CD4-positive, alpha-beta memory T cell (primary cell): Measurements from ENCODE around the gene UNC13C. TPM values are rescaled to one million over a fixed set of nuclear protein-coding genes. Genes with fewer than 3 reads are reported as not detected.

Experiments
- CTCF ChIA-PET: fragments of 350-600 bp; sonication (Branson Sonifier 250); formaldehyde crosslinking; loops from one replicate; lab custom pipeline; 2021; ENCODE audit warnings: inconsistent platforms; ENCODE audit not compliant: partially characterized antibody; lab: Charles Lee
- POLR2A ChIA-PET: fragments of 350-600 bp; sonication (Branson Sonifier 250); formaldehyde crosslinking; loops from one replicate; lab custom pipeline; 2021; ENCODE audit not compliant: partially characterized antibody; lab: Charles Lee
- DNase-seq, 5 donors: peaks; one replicate each; pipeline versions ENCODE4 v3.0.0 to v3.0.0-alpha.2; 2020 to 2022; ENCODE audit warnings: mixed read lengths in 1 of 5
- H3K27ac ChIP-seq: one replicate; pipeline ENCODE4 v1.7.0; 2013; ENCODE audit warnings: low read depth, low read length
- H3K27me3 ChIP-seq: 2 replicates; pipeline ENCODE4 v1.7.0; 2013; ENCODE audit warnings: mild to moderate bottlenecking, low read length, moderate library complexity; ENCODE audit not compliant: insufficient read depth
- H3K36me3 ChIP-seq: 2 replicates; pipeline ENCODE4 v1.7.0; 2013; ENCODE audit warnings: mild to moderate bottlenecking, low read length, moderate library complexity; ENCODE audit not compliant: insufficient read depth
- H3K4me1 ChIP-seq: 2 replicates; pipeline ENCODE4 v1.7.0; 2013; ENCODE audit warnings: mild to moderate bottlenecking, low read length, moderate library complexity; ENCODE audit not compliant: insufficient read depth
- H3K4me3 ChIP-seq, 2 donors: one replicate each; pipeline ENCODE4 v1.7.0; 2013; ENCODE audit warnings: low read length in 2 of 2, mild to moderate bottlenecking in 1 of 2
- H3K9me3 ChIP-seq, 2 donors: one replicate each; pipeline ENCODE4 v1.7.0; 2013; ENCODE audit warnings: low read length in 2 of 2, control low read depth in 1 of 2; ENCODE audit not compliant: control insufficient read depth in 1 of 2
- H3K27ac Mint-ChIP-seq, 7 donors: one replicate each; pipeline ENCODE4 v1.8.0; 2020 to 2021; ENCODE audit warnings: mixed read lengths in 7 of 7, mild to moderate bottlenecking in 6 of 7, inconsistent platforms in 3 of 7, moderate library complexity in 3 of 7
- H3K27me3 Mint-ChIP-seq, 2 donors: one replicate each; pipeline ENCODE4 v1.8.0; 2020 to 2021; ENCODE audit warnings: mixed read lengths in 2 of 2
- H3K36me3 Mint-ChIP-seq, 2 donors: one replicate each; pipeline ENCODE4 v1.8.0; 2020 to 2021; ENCODE audit warnings: mixed read lengths in 2 of 2, inconsistent platforms in 1 of 2, mild to moderate bottlenecking in 1 of 2
- H3K4me1 Mint-ChIP-seq, 4 donors: one replicate each; pipeline ENCODE4 v1.8.0; 2020 to 2021; ENCODE audit warnings: mixed read lengths in 4 of 4, mild to moderate bottlenecking in 1 of 4
- H3K4me3 Mint-ChIP-seq, 8 donors: one replicate each; pipeline ENCODE4 v1.8.0; 2020 to 2021; ENCODE audit warnings: mixed read lengths in 8 of 8, mild to moderate bottlenecking in 7 of 8, moderate library complexity in 6 of 8, inconsistent platforms in 3 of 8
- H3K9me3 Mint-ChIP-seq, 8 donors: one replicate each; pipeline ENCODE4 v1.8.0; 2020 to 2021; ENCODE audit warnings: mixed read lengths in 8 of 8, mild to moderate bottlenecking in 5 of 8, inconsistent platforms in 3 of 8, moderate library complexity in 1 of 8
- intact Hi-C: fragments of 100-400 bp; cut with micrococcal nuclease; formaldehyde crosslinking; loops from one replicate; pipeline ENCODE4 v1.15.1; 2023
- polyA plus RNA-seq, 2 donors: library from polyadenylated mRNA; unstranded; fragments of 300-500 nt; fragmentation: Illumina TruSeq; gene quantifications; one replicate each; pipeline ENCODE4 v1.2.3, GENCODE V29; 2021
- total RNA-seq, 2 experiments: library from RNA; stranded (reverse); gene quantifications; one replicate each; pipeline ENCODE4 v1.2.3, GENCODE V29; 2021

The UNC13C gene
- total and polyA plus RNA-seq, 4 experiments from 2014 or later = not detected

DNA sequence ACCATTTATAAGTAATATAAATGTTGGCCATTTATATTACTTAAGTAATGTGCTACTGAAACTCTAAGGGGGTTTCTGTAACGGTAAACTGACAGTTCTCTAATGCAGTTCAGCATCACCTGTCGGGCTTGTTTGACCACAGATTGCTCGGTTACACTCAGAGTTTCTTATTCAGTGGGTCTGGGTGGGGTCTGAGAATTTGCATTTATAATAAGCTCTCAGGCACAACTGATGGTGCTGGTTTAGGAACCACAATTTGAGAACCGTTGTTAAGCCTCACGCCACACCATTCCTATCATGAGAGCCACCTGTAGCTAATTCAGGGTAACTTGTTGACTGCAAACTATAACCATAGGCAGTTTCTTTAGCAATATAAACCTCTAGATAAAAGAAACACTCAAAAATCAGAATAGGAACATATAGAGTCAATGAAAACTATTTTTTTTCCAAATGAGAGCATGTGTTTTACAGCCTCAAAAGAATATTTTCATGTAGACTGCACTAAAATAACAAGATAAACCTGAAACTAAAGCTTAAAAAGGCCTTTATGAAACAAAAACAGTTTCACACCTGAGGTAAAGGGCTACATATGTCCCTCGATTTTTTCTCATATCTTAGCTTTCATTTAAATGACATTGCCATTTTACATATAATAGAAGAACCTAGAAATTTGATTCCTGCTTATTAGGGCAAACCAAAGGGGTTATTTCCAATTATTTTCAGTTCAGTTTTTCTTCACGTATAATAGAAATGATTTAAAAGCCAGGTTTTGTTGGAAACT, 604.8 kb downstream of the UNC13C start:
- Histone ChIP-seq H3K27ac (no peak overlapping the region), H3K4me1 (no peaks in the 10 kb centered on the region), H3K36me3 (no peaks in the 10 kb centered on the region), H3K9me3 (no peaks in the 10 kb centered on the region), H3K27me3 (no peaks in the 10 kb centered on the region), H3K4me3 (no peak overlapping the region)
- Mint-ChIP-seq H3K27me3 (no peaks in the 10 kb centered on the region), H3K27ac (no peak overlapping the region), H3K9me3 (peaks cover 0 to 13% (median 2%) of the 10 kb centered on the region in 8 donors), H3K4me3 (no peak overlapping the region), H3K36me3 (no peaks in the 10 kb centered on the region), H3K4me1 (no peaks in the 10 kb centered on the region)
- DNase-seq = no peak
- POLR2A ChIA-PET = no interaction called here
- intact Hi-C loops = no loop called here
- CTCF ChIA-PET = no interaction called here

DNA sequence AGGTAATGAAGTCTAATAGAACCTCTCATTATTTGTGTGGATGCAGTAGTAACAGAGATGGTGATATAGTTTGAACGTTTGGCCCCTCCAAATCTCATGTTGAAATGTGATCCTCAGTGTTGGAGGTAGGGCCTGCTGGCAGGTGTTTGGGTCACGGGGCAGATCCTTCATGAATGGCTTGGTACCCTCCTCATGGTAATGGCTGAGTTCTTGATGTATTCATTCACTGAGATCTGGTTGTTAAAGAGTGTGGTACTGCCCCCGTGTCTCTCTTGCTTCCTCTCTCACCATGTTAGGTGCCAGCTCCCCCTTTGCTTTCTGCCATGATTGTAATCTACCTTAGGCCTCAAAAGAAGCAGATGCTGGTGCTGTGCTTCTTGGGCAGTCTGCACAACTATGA, 606.8 kb downstream of the UNC13C start:
- no peak overlapping the region for H3K4me3 Mint-ChIP-seq
- intact Hi-C loops = no loop called here
- H3K27me3 ChIP-seq = no peaks in the 10 kb centered on the region
- no peaks in the 10 kb centered on the region for H3K4me1 Mint-ChIP-seq
- DNase-seq = no peak
- H3K27ac ChIP-seq = no peak overlapping the region
- CTCF ChIA-PET = no interaction called here
- H3K36me3 Mint-ChIP-seq = no peaks in the 10 kb centered on the region
- H3K27ac Mint-ChIP-seq = no peak overlapping the region
- no peak overlapping the region for H3K4me3 ChIP-seq
- H3K4me1 ChIP-seq = no peaks in the 10 kb centered on the region
- H3K36me3 ChIP-seq = no peaks in the 10 kb centered on the region
- POLR2A ChIA-PET = no interaction called here
- H3K9me3 ChIP-seq = no peaks in the 10 kb centered on the region
- peaks cover 0 to 8% (median under 1%) of the 10 kb centered on the region in 8 donors for H3K9me3 Mint-ChIP-seq
- no peaks in the 10 kb centered on the region for H3K27me3 Mint-ChIP-seq

DNA sequence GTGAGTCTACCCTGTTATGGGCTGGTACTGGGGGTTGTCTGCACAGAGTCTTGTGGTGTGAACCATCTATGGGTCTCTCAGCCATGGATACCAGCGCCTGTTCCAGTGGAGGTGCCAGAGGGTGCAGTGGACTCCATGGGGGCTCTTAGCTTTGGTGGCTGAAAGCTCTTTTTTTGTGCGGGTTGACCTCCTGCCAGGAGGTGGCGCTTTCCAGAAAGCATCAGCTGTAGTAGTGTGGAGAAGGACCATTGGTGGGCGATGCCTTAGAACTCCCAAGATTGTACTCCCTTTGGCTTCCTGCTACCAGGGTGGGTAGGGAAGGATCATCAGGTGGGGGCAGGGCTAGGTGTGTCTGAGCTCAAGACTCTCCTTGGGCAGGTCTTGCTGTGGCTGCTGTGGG, 615.9 kb downstream of the UNC13C start:
- CTCF ChIA-PET = no interaction called here
- H3K9me3 Mint-ChIP-seq = peaks cover 0 to 15% (median 0%) of the 10 kb centered on the region in 8 donors
- Histone ChIP-seq H3K36me3 (no peaks in the 10 kb centered on the region), H3K27me3 (no peaks in the 10 kb centered on the region), H3K27ac (no peak overlapping the region), H3K4me1 (no peaks in the 10 kb centered on the region), H3K4me3 (no peak overlapping the region), H3K9me3 (no peaks in the 10 kb centered on the region)
- POLR2A ChIA-PET = no interaction called here
- no peaks in the 10 kb centered on the region for H3K36me3 Mint-ChIP-seq
- H3K27me3 Mint-ChIP-seq = no peaks in the 10 kb centered on the region
- no peak overlapping the region for H3K27ac Mint-ChIP-seq
- intact Hi-C loops = no loop called here
- no peak overlapping the region for H3K4me3 Mint-ChIP-seq
- H3K4me1 Mint-ChIP-seq = no peaks in the 10 kb centered on the region
- DNase-seq = no peak

DNA sequence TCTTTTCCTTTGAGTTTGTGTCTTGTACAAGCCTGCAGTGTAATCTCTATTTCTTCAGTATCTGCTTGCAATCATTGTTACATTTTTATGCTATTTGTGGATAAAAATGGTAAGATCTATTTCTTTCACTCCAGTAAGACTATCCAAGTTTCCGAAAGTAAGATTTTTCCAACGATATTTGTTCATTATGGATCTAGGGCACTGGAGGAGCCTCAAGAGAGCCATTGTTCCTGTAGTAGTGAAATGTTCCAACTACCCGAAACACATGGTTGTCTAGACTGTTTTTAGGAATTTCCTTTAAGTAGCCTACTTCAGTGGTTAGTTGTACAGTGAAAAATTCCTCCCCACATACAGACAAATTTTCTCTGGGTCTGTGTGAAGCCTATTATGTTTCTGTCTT, 621.1 kb downstream of the UNC13C start:
- no peak overlapping the region for H3K27ac ChIP-seq
- Mint-ChIP-seq H3K4me1 (no peaks in the 10 kb centered on the region), H3K27me3 (no peaks in the 10 kb centered on the region), H3K27ac (no peak overlapping the region), H3K9me3 (peaks cover 0 to 15% (median 0%) of the 10 kb centered on the region in 8 donors), H3K4me3 (no peak overlapping the region), H3K36me3 (no peaks in the 10 kb centered on the region)
- no peak overlapping the region for H3K4me3 ChIP-seq
- no peaks in the 10 kb centered on the region for H3K9me3 ChIP-seq
- H3K4me1 ChIP-seq = no peaks in the 10 kb centered on the region
- CTCF ChIA-PET = no interaction called here
- intact Hi-C loops = no loop called here
- no peaks in the 10 kb centered on the region for H3K36me3 ChIP-seq
- no peaks in the 10 kb centered on the region for H3K27me3 ChIP-seq
- POLR2A ChIA-PET = no interaction called here
- no peak for DNase-seq

DNA sequence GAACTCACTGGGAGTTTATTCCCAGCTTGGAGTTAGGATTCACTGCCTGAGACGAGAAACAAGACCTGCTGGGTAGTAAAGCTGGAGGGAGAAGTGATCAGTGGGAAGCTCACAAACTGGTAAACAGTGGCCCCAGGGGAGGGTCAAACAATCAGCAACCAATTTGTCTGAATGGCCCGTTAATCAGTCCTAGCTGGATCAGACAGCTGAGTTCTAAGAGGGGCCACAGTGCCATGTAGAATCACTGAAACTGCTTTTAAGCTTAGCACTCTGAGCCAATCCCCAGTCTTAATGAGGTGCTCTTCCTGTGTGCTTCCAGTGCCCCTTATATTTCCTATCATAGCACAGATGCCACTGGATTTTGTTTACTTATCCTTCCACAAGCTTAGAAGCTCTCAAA, 626.8 kb downstream of the UNC13C start:
- POLR2A ChIA-PET = no interaction called here
- no peaks in the 10 kb centered on the region for H3K4me1 Mint-ChIP-seq
- intact Hi-C loops = no loop called here
- no peaks in the 10 kb centered on the region for H3K9me3 ChIP-seq
- no peak overlapping the region for H3K27ac ChIP-seq
- no peak overlapping the region for H3K4me3 Mint-ChIP-seq
- no peaks in the 10 kb centered on the region for H3K36me3 ChIP-seq
- H3K27ac Mint-ChIP-seq = no peak overlapping the region
- no peaks in the 10 kb centered on the region for H3K27me3 ChIP-seq
- H3K9me3 Mint-ChIP-seq = peaks cover 0 to 2% (median 0%) of the 10 kb centered on the region in 8 donors
- H3K36me3 Mint-ChIP-seq = no peaks in the 10 kb centered on the region
- no peak for DNase-seq
- CTCF ChIA-PET = no interaction called here
- H3K4me3 ChIP-seq = no peak overlapping the region
- no peaks in the 10 kb centered on the region for H3K4me1 ChIP-seq
- peaks cover 0 to 2% of the 10 kb centered on the region in 2 donors for H3K27me3 Mint-ChIP-seq

DNA sequence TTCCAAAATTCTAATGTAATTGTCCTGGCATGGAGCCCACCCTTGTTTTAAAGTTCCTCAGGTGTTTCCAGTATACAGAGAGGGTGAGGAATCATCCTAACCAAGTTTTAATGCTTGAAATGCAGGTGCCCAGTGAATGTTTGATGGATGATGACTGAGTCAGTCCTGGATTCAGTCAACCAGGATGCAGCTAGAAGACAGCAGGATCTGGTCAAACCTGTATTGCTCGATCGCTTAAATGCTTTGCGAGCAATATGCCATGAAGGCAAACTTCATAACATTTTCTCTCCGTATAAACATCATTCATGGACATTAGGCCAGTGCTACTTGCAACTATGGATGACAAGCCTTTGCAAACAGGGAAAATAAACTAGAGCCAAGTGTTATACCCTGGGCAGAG, 627.3 kb downstream of the UNC13C start:
- Mint-ChIP-seq H3K4me1 (no peaks in the 10 kb centered on the region), H3K27me3 (peaks cover 0 to 2% of the 10 kb centered on the region in 2 donors), H3K4me3 (no peak overlapping the region), H3K36me3 (no peaks in the 10 kb centered on the region), H3K27ac (no peak overlapping the region), H3K9me3 (no peaks in the 10 kb centered on the region)
- Histone ChIP-seq H3K27ac (no peak overlapping the region), H3K27me3 (no peaks in the 10 kb centered on the region), H3K4me3 (no peak overlapping the region), H3K9me3 (no peaks in the 10 kb centered on the region), H3K36me3 (no peaks in the 10 kb centered on the region), H3K4me1 (no peaks in the 10 kb centered on the region)
- intact Hi-C loops = no loop called here
- ChIA-PET POLR2A (no interaction called here), CTCF (no interaction called here)
- no peak for DNase-seq

DNA sequence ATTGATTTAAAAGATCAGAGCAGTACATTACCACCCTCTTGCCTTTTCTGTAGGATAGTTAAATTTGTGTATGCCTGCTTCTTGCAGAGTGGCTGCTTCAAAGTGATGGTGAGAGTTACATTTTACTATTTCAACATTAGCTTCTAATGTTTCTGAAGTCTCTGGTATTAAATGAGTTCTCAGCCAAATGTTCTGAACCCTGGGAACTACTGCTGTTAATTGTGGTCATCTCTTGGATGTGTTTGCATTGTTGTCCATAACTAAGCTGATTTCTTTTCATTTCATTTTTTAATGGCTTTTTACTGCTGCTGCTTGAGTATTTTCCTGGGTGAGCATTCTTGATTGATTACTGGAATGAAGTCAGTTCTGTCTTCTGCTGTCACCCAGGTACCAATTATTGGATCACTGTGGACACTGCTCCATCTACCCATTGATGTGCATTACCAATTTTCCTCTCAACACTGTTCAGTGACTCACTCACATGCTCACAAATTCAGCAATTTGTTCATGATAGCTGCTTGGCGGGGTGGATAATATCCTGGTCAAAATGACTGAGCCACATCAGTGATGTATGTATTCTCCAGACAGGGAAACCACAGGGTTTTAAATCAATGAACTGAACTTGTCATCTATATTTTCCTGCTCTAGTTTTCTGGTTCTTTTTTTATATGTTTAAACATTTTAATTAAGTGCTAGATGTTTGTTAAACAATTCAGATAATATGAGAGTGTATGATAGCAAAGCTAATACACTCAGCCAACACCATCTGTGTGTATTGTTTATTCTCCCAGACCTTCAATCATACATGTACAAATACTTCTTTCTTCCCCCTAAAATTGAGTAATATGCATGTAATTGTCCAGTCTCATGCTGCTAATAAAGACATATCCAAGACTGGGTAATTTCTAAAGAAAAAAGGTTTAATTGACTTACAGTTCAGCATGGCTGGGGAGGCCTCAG, 630.9 kb downstream of the UNC13C start:
- Histone ChIP-seq H3K36me3 (no peaks in the 10 kb centered on the region), H3K27me3 (no peaks in the 10 kb centered on the region), H3K27ac (no peak overlapping the region), H3K4me1 (no peaks in the 10 kb centered on the region), H3K9me3 (no peaks in the 10 kb centered on the region), H3K4me3 (no peak overlapping the region)
- intact Hi-C loops = no loop called here
- no peak overlapping the region for H3K27ac Mint-ChIP-seq
- no peaks in the 10 kb centered on the region for H3K4me1 Mint-ChIP-seq
- no peaks in the 10 kb centered on the region for H3K9me3 Mint-ChIP-seq
- ChIA-PET POLR2A (no interaction called here), CTCF (no interaction called here)
- H3K4me3 Mint-ChIP-seq = no peak overlapping the region
- peaks cover 0 to 4% of the 10 kb centered on the region in 2 donors for H3K27me3 Mint-ChIP-seq
- DNase-seq = no peak
- H3K36me3 Mint-ChIP-seq = no peaks in the 10 kb centered on the region
